Left ventricle myocardium superior (tissue), 1 donor: ENCODE results near the gene CXCR5. TPM values are rescaled to one million over a fixed set of nuclear protein-coding genes. Genes with fewer than 3 reads are reported as not detected.
"Not testable (repeated sequence)": the region's sequence is repeated elsewhere in the genome, so short reads cannot be mapped to it uniquely, and the experiment has no call there.

ENCODE experiments used
- ATAC-seq: fragments of 200-7000 bp; cut with Tn5 transposase; one replicate; pipeline ENCODE4 v1.9.1; 2020; ENCODE audit warnings: mild to moderate bottlenecking, moderate library complexity
- DNase-seq: peaks from one replicate; pipeline ENCODE4 v3.0.0-alpha.2; 2020
- intact Hi-C: fragments of 100-400 bp; cut with micrococcal nuclease; formaldehyde crosslinking; loops from one replicate; pipeline ENCODE4 v1.11.0; 2022
- long read RNA-seq: library from polyadenylated mRNA; unstranded; transcript quantifications from one replicate; pipeline ENCODE4 v2.0.0, GENCODE V29; 2021
- total RNA-seq: library from RNA; stranded (reverse); fragmentation: NEBNext Ultra II Directional; extraction: Animal tissue kit (Norgen Biotek cat#: 25700); gene quantifications from one replicate; pipeline ENCODE4 v1.2.1, GENCODE V29; 2021
- donor health status: DM: no; HTN: yes; CAD: no; lungs with severe emphysema.

Gene CXCR5, protein sequence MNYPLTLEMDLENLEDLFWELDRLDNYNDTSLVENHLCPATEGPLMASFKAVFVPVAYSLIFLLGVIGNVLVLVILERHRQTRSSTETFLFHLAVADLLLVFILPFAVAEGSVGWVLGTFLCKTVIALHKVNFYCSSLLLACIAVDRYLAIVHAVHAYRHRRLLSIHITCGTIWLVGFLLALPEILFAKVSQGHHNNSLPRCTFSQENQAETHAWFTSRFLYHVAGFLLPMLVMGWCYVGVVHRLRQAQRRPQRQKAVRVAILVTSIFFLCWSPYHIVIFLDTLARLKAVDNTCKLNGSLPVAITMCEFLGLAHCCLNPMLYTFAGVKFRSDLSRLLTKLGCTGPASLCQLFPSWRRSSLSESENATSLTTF
- not detected for total RNA-seq
- long read RNA-seq, partial matches to known transcripts, result 0 of 3 reads
- long read RNA-seq, other reads (novel, unspliced or antisense), result 3 of 3 reads

DNA sequence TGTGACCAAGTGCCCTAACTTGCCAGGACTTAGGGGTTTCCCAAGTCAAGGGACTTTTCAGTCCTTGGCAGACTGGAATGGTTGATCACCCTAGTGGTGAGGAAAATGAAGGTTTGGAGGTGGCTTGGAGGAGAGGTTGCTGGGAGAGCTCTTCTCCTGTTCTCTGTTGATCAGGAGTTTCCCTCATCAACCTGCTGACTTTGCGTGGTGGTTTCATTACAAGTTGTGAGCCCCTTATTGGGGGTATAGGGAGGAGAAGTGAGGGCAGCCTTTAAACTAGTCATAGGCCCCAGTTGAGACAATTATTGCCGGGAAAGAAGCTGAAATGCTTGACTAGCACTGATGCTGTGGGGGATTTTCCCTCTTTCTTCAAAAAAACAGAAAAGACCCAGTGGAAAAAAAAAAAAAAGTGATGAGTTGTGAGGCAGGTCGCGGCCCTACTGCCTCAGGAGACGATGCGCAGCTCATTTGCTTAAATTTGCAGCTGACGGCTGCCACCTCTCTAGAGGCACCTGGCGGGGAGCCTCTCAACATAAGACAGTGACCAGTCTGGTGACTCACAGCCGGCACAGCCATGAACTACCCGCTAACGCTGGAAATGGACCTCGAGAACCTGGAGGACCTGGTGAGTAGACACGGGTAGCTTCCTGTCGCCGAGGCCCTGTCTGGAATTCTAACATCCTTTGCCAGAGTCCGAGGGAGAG, at the start of gene CXCR5:
Gene CXCR5, plus strand, starts transcription at position 525 of the 704 bp plus-strand sequence. Its CDS starts 50 bp downstream, at position 575.
- ATAC-seq (no peak), DNase-seq (no peak)
- intact Hi-C loops, result no loop called here

DNA sequence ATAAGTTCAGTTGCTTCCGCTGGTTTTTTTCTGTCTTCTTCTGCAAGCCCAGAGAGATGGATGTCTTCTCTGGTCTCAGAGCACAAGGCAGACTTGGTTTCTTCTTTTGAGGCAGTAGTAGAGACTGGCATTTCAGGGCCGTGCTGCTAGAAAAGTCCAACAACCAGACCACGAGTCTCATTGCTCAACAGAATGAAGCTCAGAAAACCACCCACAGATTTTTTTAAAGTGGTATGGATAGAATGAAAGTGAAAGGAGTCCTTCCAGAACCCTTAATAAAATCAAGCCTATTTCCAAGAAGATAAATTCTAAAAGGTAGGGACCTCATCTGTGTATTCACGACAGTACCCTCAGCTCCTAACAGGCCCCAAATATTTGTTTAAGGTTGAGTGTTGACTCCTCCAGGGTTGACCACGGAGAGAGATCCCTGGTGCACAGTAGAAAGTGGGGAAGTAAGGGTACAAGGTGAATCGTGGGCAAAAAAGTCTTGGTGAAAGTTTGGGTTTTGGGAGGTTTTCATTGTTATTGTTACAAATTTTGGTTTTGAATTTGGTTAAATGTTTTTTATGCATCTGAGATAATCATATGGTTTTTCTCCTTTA, 49.2 kb upstream of the CXCR5 start:
- ATAC-seq, result no peak

DNA sequence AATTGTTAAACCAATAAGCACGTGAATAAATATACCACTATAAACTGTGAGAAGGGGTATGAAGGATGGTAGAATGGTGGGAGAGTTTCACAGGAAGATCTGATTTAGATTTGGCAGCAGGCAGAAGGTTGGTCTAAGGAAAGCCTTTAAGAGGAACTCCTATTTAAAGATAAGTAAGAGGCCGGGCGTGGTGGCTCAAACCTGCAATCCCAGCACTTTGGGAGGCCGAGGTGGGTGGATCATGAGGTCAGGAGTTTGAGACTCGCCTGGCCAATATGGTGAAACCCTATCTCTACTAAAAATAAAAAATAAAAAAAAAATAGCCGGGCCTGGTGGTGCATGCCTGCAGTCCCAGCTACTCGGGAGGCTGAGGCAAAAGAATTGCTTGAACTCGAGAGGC, 45.8 kb upstream of the CXCR5 start:
- no peak for DNase-seq
- intact Hi-C loops, result no loop called here
- ATAC-seq, result no peak

More for the DNA sequence above, 49.2 kb upstream of the CXCR5 start:
- DNase-seq, result no peak
- intact Hi-C loops, result no loop called here

DNA sequence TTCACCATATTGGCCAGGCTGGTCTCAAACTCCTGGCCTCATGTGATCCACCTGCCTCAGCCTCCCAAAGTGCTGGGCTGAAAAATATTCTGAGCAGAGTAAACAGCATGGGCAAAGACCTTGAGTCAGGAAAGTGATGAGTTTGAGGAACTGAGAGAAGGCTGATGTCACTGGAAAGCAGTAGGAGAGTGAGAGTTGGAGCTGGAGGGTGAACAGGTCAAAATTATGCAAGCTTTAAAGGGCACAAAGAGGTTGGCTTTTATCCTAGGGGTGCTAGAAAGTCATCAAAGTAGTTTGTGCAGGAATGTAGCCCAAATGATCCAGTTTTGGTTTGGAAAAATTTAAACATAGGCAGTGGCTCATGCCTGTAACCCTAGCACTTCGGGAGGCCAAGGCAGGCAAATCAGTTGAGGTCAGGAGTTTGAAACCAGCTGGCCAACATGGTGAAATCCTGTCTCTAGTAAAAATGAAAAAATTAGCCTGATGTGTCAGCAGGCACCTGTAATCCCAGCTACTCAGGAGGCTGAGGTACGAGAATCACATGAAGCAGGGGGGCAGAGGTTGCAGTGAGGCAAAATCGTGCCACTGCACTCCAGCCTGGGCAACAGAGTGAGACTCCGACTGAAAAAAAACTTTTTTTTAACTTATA, 44.7 kb upstream of the CXCR5 start:
- DNase-seq (no peak), ATAC-seq (no peak)
- intact Hi-C loops, result no loop called here

DNA sequence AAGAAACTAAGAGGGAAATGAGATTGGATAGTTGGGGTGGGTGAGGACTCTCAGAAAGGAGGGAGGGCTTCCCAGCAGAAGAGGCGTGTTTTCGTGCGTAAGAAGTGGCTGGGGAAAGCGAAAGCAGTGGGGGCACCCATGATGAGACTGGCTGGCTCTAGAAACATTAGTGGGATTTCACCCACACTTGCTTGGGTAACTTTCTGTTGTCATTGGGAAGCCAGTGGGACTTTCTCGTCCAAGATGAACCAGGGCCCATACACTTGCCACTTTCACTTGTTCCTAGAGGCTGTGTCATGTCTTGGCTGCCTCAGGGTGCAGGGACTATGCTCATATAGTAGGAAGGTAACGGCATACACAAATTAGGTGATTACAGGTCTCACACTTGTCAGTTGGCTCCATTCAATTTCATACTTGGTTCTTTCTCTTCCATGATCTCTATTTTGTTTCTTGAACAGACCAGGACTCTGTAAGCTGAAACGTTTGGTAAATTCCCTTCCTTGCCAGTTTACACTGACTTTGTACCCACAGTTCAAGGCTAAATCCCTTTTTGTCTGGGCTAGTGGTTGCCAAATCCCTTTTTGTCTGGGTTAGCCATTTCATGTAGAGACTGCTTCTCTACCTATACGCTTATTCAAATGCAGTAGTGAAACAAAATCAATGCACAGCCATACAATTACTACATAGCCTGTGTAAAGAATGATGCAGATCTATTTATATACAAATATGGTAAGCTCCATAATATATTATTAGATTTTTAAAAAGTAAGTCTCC, 42.0 kb upstream of the CXCR5 start:
- no peak for ATAC-seq
- no peak for DNase-seq
- intact Hi-C loops, result no loop called here

DNA sequence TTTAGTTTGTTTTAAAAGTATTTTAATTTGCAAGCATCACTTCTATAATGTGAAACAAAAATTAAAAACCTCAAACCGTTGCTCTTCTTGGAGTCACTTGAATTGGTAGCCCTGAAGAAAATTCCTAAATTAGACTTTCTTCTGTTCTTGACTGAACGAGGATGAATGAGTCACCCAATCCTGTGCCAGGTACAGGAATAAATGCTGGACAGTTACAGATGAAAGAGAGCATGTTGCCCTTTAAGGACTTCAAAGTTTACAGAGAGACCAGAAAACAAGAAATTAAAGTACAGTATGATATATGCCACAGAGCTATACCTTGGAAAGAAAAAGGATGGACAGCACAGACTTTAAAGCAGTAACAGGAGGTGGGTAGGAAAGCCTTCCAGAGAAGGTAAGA, 41.3 kb upstream of the CXCR5 start:
- intact Hi-C loops, result no loop called here
- no peak for ATAC-seq
- DNase-seq, result no peak

DNA sequence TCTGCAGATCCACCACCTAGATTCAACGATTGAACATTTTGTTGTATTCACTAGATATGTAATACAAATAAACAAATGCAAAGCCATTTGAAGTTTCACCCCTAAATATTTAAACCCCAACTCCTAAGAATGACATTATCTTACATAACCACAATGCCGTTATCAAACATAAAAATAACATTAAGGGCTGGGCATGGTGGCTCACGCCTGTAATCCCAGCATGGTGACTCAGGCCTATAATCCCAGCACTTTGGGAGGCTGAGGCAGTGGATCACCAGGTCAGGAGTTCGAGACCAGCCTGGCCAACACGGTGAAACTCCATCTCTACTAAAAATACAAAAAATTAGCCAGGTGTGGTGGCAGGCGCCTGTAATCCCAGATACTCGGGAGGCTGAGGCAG, 40.8 kb upstream of the CXCR5 start:
- intact Hi-C loops, ATAC-seq, DNase-seq: not testable (repeated sequence)

DNA sequence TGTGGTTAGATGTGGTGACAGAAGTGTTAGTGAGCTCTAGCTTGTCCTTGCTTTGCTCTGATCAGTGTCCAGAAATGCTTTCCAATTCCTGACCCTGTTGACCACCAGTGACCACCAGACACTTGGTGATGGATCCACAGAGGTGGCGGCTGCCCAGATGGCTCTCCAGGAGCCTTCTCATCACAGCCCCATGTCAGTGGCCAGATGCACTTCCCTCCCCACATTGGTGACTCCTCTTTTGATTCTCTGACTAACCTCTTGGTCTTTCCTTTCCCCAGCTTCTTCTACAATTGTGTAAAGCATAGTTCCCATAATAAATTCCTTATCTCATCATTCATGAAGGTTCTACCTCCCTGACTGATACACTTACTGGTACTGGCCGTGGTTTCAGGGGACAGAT, 40.1 kb upstream of the CXCR5 start:
- intact Hi-C loops, result no loop called here
- ATAC-seq (no peak), DNase-seq (no peak)

DNA sequence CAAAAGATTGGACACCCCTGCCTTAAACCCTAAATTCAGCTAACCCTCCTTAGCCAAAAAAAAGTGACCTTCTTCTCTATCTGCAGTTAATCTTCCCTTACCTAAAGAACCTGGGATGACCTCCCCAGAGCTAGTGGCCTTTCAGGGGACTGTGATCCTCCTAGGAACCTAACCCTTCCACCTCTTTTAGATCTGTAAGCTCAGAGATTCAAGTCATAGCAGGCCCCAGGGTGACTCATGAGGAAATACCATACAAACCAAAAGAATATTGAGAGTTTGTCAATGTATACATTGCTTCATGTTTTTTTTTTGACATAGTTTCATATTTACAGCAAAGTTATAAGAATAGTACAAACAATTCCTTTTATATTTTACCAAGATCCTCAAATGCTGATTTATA, 38.3 kb upstream of the CXCR5 start:
- DNase-seq (no peak), ATAC-seq (no peak)
- intact Hi-C loops, result no loop called here

DNA sequence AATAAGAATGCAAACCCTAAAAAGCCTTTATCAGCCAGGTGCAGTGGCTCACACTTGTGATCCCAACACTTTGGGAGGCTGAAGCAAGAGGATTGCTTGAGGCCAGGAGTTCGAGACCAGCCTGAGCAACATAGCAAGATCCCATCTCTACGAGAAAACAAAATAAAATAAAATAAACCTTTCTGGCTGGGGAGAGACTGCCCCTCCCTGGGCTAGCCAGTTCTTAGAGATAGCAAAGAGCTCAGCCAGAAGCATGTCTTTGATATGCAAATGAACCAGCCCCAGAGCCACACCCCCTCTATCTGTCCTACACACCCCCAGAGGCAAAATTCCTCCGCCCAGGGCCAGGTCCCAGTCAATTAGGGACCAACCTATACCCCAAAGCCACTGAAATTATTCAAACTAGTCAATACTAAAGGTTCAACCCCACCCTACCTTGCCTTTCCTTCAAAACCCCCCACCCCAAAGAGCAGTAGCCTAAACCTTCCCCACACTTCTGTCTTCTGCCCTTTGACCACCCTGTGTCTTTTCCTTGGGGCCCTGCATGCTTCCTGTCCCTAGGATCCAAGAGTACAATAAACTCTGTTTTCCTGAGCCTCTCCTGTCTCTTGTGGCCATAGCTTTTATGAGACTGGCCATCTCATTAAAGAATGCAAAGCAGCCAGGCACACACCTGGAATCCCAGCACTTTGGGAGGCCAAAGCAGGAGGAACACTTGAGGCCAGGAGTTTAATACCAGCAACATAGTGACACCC, 37.3 kb upstream of the CXCR5 start:
- no peak for ATAC-seq
- intact Hi-C loops, result no loop called here
- DNase-seq, result no peak

DNA sequence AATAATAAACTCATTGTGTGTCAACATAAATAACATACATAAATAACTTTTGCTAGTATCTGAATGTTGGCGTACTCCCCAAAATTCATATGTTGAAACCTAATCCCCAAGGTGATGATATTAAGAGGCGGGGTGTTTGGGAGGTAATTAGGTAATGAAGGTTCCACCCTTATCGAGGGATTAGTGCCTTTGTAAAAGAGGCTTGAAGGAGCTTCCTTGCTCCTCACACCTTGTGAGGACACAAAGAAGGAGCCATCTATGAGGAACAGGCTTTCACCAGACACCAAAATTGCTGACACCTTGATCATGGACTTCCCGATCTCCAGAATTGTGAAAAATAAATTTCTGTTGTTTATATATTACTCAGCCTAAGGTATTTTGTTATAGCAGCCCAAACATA, 33.9 kb upstream of the CXCR5 start:
- intact Hi-C loops, result no loop called here
- ATAC-seq (no peak), DNase-seq (no peak)

DNA sequence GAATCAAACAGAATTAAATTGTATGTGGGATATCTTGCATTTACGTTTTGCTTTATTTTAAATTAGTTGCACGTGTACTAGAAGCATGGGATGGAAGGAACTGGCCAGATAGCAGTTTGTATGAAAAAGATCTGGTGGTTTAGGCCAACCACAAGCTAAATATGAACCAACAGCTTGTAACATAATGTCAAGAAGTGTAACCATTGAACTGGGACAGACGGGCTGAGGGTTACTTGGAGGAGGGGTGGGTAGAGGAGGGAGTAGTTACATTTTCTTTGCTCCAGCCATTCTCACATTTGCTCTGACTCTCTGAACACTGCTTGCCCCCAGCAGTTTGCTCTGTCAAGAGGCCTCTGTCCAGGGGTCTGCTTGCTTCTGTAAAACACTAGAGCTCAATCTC, 31.7 kb upstream of the CXCR5 start:
- DNase-seq (no peak), ATAC-seq (no peak)
- intact Hi-C loops, result no loop called here

DNA sequence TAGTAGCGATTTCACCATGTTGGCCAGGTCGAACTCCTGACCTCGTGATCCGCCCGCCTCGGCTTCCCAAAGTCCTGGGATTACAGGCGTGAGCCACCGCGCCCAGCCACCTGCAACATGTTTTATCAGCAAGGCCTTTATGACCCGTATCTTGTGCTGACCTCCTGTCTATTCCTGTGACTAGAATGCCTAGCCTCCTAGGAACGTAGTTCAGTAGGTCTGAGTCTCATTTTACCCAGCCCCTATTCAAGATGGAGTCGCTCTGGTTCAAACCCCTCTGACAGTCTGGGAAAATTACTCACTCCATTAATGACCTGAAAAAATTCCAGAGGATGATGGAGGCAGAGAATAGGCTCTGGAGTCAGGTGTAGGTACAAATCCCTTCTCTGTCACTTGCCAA, 30.0 kb upstream of the CXCR5 start:
- ATAC-seq (no peak), DNase-seq (no peak)
- intact Hi-C loops, result no loop called here

DNA sequence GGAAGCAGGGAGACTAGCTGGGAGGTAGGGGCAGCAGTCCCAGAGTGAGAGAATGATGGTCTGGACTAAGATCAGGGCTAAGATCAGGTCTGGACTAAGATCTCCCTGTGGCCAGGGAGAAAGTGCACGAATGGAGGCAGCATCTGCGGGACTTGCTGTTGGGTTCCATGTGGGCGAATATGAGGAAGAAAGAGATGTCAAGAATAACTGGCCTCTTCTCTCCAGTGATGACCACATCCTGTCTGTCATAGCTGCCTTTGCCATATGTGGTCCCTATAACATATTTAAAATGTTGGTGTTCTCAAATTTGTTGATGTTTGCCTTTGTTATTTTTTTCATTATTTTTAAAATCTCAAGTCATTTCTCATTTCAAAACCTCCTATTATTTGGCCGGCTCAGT, 27.4 kb upstream of the CXCR5 start:
- intact Hi-C loops, result no loop called here
- ATAC-seq (no peak), DNase-seq (no peak)

DNA sequence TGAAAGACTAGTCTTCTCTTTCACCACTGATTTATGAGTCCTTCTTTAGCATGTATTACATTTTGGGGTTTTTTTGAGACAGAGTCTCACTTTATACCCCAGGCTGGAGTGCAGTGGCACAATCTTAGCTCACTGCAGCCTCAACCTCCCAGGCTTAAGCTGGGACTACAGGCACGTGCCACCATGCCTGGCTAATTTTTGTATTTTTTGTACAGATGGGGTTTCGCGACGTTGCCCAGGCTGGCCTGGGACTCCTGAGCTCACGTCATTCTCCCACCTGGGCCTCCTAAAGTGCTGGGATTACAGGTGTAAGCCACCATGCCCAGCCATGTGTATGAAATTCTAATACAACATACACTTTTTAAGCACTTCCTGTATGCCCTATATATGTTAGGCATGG, 26.3 kb upstream of the CXCR5 start:
- DNase-seq (no peak), ATAC-seq (no peak)
- intact Hi-C loops, result no loop called here

DNA sequence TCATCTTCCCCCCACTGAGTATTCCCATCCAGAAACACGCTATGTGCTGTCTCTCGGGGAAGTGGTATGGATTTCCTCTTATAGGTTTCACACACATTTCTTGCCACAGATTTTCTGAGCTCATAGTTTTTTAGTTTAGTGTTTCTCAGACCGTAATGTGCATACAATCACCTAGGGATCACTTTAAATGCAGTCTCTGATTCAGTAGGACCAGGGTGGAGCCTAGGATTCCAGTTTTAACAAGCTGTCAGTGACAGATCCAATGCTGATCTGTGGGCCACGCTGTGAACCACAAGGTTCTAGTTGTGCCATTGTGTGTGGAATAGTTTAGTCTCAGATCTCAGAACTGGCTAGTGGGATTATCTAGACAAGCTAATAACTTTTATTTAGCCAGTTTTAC, 23.7 kb upstream of the CXCR5 start:
- no peak for ATAC-seq
- DNase-seq, result no peak
- intact Hi-C loops, result no loop called here

DNA sequence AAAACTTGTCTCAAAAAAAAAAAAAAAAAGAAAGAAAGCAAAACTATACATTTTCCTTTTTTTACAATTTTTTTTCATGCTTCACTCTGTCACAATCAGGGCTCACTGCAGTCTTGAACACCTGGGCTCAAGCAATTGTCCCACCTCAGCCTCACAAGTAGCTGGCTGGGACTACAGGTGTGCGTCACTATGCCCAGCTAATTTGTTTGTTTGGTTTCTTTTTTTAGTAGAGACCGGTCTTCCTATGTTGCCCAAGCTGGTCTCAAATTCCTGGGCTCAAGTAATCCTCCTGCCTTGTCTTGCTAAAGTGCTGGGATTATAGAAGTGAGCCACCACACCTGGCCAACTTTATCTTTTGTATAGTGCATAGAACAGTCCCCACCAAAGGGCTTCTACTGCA, 15.0 kb upstream of the CXCR5 start:
- intact Hi-C loops, result no loop called here

More for the DNA sequence above, 15.0 kb upstream of the CXCR5 start:
- no peak for DNase-seq
- no peak for ATAC-seq
